Tibial nerve (tissue), 4 donors: ENCODE data around the gene HAP1. TPM values are rescaled to one million over a fixed set of nuclear protein-coding genes. Genes with fewer than 3 reads are reported as not detected.
"Not testable (repeated sequence)": the region's sequence is repeated elsewhere in the genome, so short reads cannot be mapped to it uniquely, and the experiment has no call there.

Source experiments
- DNase-seq, 2 donors: peaks; one replicate each; pipeline ENCODE4 v3.0.0-alpha.2; 2019; ENCODE audit warnings: low spot score in 2 of 2
- H3K27ac ChIP-seq, 4 donors: fragments of 200-600 bp; sonication (generic) in 3 of 4; one replicate each; pipeline ENCODE4 v1.5.1; 2017 to 2019; ENCODE audit warnings: mild to moderate bottlenecking in 1 of 4
- H3K27me3 ChIP-seq, 2 donors: fragments of 200-600 bp; sonication (generic) in 1 of 2; one replicate each; pipeline versions ENCODE4 v1.5.1 to v1.6.0; 2017 to 2019
- H3K36me3 ChIP-seq, 3 donors: fragments of 200-600 bp; sonication (generic); one replicate each; pipeline ENCODE4 v1.5.1; 2018 to 2019
- H3K4me1 ChIP-seq, 4 donors: fragments of 200-600 bp; sonication (generic) in 3 of 4; one replicate each; pipeline ENCODE4 v1.5.1; 2017 to 2019
- H3K4me3 ChIP-seq, 4 donors: fragments of 200-600 bp; sonication (generic) in 3 of 4; one replicate each; pipeline ENCODE4 v1.5.1; 2017 to 2019; ENCODE audit warnings: mild to moderate bottlenecking in 1 of 4, moderate library complexity in 1 of 4
- H3K9me3 ChIP-seq, 4 donors: fragments of 200-600 bp; sonication (generic) in 3 of 4; one replicate each; pipeline ENCODE4 v1.5.1; 2017 to 2019
- CTCF ChIP-seq, 5 experiments: fragments of 200-600 bp in 3 of 5; fragments of 450-650 bp in 2 of 5; sonication (generic) in 3 of 5; IDR thresholded peaks; one replicate each; pipeline ENCODE4 v1.5.1; 2016 to 2019; ENCODE audit warnings: antibody characterized with exemption in 5 of 5, mild to moderate bottlenecking in 3 of 5, moderate library complexity in 2 of 5
- EP300 ChIP-seq, 2 donors: sonication (generic); formaldehyde crosslinking; IDR thresholded peaks; one replicate each; pipeline ENCODE4 v1.6.1; 2017; ENCODE audit warnings: antibody characterized with exemption in 2 of 2, mild to moderate bottlenecking in 1 of 2
- POLR2A ChIP-seq, 2 donors: fragments of 450-650 bp; IDR thresholded peaks; one replicate each; pipeline ENCODE4 v1.6.1; 2017; ENCODE audit warnings: antibody characterized with exemption in 2 of 2, mild to moderate bottlenecking in 2 of 2, moderate library complexity in 2 of 2
- WGBS, 2 donors: methylation state at CpG; one replicate each; pipeline ENCODE4 v1.1.5; 2018; 5-methylcytosine and 5-hydroxymethylcytosine counted together
- total RNA-seq, 4 donors: library from RNA; depleted of rRNA; stranded (reverse); fragments of >200 nt; gene quantifications; one replicate each; pipeline ENCODE4 v1.1.0, GENCODE V29; 2016

The HAP1 gene
- total RNA-seq, 4 donors from 2014 or later: 0.98 to 1.8 TPM; not detected in 2

GRCh38 chr17:41777574-41778188, 43.2 kb upstream of the HAP1 start:
- Histone ChIP-seq H3K4me3 (no peak overlapping the region), H3K4me1 (peaks cover 0 to 77% (median 35%) of the 10 kb centered on the region in 4 donors), H3K9me3 (no peaks in the 10 kb centered on the region), H3K36me3 (peaks cover 0 to under 1% (median 0%) of the 10 kb centered on the region in 3 donors), H3K27ac (peak overlapping the region in 3 of 4 donors; percentile 70 to 85 (median 82)), H3K27me3 (no peaks in the 10 kb centered on the region)
- TF ChIP-seq CTCF (IDR thresholded peaks at IDR 0.05) (peak in 2 of 5 experiments; percentile 9 to 46), POLR2A (IDR thresholded peaks at IDR 0.05) (peak in 1 of 2 donors; percentile 5), EP300 (IDR thresholded peaks at IDR 0.05) (peak; percentile 67 to 74)
- peak; percentile 57 to 64 for DNase-seq
- 8 to 20% methylated on average over 10 to 11 of the region's 12 CpGs for WGBS, 2 donors

DNA sequence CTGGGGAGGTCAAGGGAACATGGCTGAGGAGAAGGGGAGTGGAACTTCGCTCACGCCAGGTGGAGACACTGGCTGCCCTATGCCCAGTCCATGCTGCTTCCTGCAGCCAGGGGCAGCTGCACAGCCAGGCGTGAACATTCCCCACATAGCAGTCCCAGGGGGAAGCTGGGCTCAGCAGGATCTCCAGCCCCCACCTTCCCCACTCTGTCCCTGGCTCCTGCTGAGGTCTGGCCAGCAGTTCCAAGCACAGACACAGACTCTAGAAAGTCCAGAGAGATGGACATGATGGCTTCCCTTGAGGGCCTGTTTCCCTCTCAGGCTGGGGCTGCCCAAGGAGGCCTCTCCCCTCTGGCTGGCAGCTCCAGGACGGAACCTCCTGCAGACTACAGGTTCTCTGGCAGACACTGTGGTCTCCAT, 42.7 kb upstream of the HAP1 start:
- no peaks in the 10 kb centered on the region for H3K9me3 ChIP-seq
- peaks cover 0 to 4% (median 0%) of the 10 kb centered on the region in 3 donors for H3K36me3 ChIP-seq
- H3K27ac ChIP-seq: peak overlapping the region in 3 of 4 donors; percentile 70 to 85 (median 82)
- no peak for DNase-seq
- peaks cover 0 to 71% (median 34%) of the 10 kb centered on the region in 4 donors for H3K4me1 ChIP-seq
- WGBS, 2 donors: 67 to 79% methylated on average over 2 to 3 of the region's 4 CpGs
- TF ChIP-seq CTCF (IDR thresholded peaks at IDR 0.05): peak in 1 of 5 experiments; percentile 57
- TF ChIP-seq EP300 (IDR thresholded peaks at IDR 0.05): no peak
- no peak overlapping the region for H3K4me3 ChIP-seq
- H3K27me3 ChIP-seq: no peaks in the 10 kb centered on the region

- not testable (repeated sequence) for H3K4me3 ChIP-seq, DNase-seq, H3K9me3 ChIP-seq, H3K27me3 ChIP-seq
- H3K27ac ChIP-seq: peak overlapping the region in 2 of 4 donors; percentile 51 to 56
- peaks cover 0 to 12% (median 2%) of the 10 kb centered on the region in 3 donors for H3K36me3 ChIP-seq
- H3K4me1 ChIP-seq: peaks cover 0 to 64% (median 31%) of the 10 kb centered on the region in 4 donors
- WGBS, 2 donors: 83% methylated on average over 14 of the region's 14 CpGs
Observed at GRCh38 chr17:41776262-41776900, 41.9 kb upstream of the HAP1 start.

DNA sequence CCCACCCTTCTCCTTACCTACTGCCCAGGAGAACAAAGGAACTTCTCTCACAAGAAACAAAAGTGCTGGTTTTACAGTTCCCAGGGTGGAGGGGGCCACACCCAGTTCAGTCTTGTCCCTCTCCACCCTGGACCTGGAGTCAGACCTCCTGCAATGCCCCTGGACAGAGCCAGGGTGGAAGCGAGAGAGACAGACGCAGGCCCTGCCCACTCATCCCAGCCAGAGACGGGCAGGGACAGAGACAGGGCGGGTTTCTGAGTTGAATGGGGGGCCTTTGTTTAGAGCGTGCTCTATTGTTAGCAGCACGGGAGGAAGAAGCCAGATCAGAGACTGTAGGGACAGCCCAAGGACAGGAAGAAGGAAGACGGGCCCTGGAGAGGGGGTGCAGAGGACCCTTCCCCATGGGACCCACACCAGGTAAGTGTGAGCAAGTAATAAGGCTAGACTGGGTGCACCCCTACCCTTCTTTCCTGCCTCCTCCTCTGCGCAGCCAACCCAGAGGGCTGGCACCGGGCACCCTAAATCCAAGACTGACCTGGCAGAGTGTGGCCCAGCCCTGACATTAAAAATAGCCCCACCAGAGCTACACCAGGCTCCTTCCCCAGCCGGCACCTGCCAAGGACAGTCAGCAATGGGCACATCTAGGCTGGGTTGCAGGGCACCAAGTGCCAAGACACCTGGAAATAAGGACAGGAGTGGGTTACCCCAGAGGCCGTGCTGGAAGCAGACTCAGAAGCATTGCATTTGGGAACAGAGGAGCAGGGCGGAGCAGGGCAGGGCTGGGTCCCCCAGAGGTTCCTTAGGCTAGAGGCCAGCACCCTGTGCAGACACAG, 41.2 kb upstream of the HAP1 start:
- Histone ChIP-seq H3K9me3 (no peaks in the 10 kb centered on the region), H3K4me1 (peaks cover 0 to 62% (median 31%) of the 10 kb centered on the region in 4 donors), H3K36me3 (peaks cover 0 to 19% (median 6%) of the 10 kb centered on the region in 3 donors), H3K27ac (peak overlapping the region in 3 of 4 donors; percentile 51 to 70 (median 56)), H3K4me3 (no peak overlapping the region), H3K27me3 (no peaks in the 10 kb centered on the region)
- 50 to 51% methylated on average over 11 to 12 of the region's 12 CpGs for WGBS, 2 donors
- TF ChIP-seq POLR2A (IDR thresholded peaks at IDR 0.05): no peak
- no peak for TF ChIP-seq CTCF (IDR thresholded peaks at IDR 0.05)
- no peak for TF ChIP-seq EP300 (IDR thresholded peaks at IDR 0.05)
- no peak for DNase-seq

DNA sequence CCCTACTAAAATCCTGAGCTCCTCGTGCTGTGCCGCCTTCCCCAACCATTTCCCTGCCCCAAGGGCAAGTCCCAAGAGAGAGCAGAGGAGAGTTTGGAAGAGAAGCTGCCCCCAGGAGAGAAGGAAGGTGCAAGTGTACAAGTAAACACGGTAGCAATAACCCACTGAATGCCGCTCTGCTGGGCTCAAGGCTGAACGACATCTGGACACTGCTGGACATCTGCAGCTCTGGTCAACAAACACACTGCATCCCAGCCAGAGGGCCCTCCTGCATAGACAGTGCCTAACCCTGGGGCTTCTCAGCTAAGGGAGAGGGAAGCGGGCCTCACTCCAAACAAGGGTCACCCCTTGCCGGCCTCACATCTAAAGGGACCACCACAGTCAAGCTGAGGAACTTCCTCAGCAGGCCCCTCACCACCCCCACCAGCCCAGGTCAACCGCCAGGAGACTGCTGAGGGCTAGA, 39.3 kb upstream of the HAP1 start:
- no peak for DNase-seq
- H3K27ac ChIP-seq: peak overlapping the region in 1 of 4 donors; percentile 70

More for the DNA sequence above, 39.3 kb upstream of the HAP1 start:
- 60 to 68% methylated on average over 7 to 8 of the region's 8 CpGs for WGBS, 2 donors
- H3K27me3 ChIP-seq: no peaks in the 10 kb centered on the region
- H3K4me3 ChIP-seq: no peak overlapping the region
- peaks cover 0 to 38% (median 6%) of the 10 kb centered on the region in 3 donors for H3K36me3 ChIP-seq
- TF ChIP-seq POLR2A (IDR thresholded peaks at IDR 0.05) (no peak), CTCF (IDR thresholded peaks at IDR 0.05) (no peak), EP300 (IDR thresholded peaks at IDR 0.05) (no peak)
- peaks cover 0 to 56% (median 31%) of the 10 kb centered on the region in 4 donors for H3K4me1 ChIP-seq
- H3K9me3 ChIP-seq: no peaks in the 10 kb centered on the region
